GM12891 (cell line): ENCODE results near the gene INSR.

Experiments used
- POLR2A ChIP-seq: IDR thresholded peaks from 2 replicates; pipeline ENCODE4 v1.6.1; 2011; ENCODE audit warnings: low read depth, low read length, control low read depth
- POLR2AphosphoS5 ChIP-seq: IDR thresholded peaks from 2 replicates; pipeline ENCODE4 v1.6.1; 2011; ENCODE audit warnings: low read depth, low read length, control low read depth
- SPI1 ChIP-seq: IDR thresholded peaks from 2 replicates; pipeline ENCODE4 v1.6.1; 2011; ENCODE audit warnings: low read depth, low read length, control low read depth
- TAF1 ChIP-seq: IDR thresholded peaks from 2 replicates; pipeline ENCODE4 v1.6.1; 2011; ENCODE audit warnings: low read depth, low read length, control low read depth

DNA sequence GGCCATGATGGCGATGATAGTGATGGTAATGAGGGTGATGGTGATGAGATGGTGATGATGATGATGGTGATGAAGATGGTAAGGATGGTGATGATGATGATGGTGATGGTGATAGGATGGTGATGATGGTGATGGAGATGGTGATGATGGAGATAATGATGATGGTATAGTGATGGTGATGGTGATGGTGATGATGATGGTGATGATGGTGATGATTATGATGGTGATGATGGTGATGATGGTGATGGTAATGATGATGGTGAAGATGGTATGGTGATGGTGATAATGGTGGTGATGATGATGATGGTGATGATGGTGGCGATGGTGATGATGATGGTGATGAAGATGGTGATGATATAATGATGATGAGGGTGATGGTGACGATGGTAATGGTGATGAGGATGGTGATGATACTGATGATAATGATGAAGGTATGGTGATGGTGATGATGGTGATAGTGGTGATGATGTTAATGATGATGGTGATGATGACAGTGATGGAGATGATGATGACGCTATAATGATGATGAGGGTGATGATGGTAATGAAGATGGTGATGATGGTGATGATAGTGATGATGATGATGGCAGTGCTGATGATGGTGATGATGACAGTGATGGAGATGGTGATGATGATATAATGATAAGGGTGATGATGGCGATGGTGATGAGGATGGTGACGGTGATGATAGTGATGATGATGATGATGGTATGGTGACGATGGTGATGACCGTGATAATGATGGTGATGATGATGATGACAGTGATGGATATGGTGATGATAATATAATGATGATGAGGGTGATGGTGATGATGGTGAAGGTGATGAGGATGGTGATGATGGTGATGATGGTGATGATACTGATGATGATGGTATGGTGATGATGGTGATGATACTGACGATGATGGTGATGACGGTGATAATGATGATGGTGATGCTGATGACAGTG, 187.2 kb downstream of the INSR start:
- no peak for TF ChIP-seq SPI1
- TF ChIP-seq TAF1, result no peak
- TF ChIP-seq POLR2A, result no peak
- no peak for TF ChIP-seq POLR2AphosphoS5
